BJ (cell line): ENCODE data around the gene NRG3. TPM values are rescaled to one million over a fixed set of nuclear protein-coding genes. Genes with fewer than 3 reads are reported as not detected.

Experiments used
- CTCF ChIA-PET: fragments of 350-600 bp; formaldehyde crosslinking; extraction: SDS; loops from one replicate; lab custom pipeline; 2021; ENCODE audit warnings: antibody characterized with exemption, inconsistent platforms; lab: Yijun Ruan, JAX
- POLR2A ChIA-PET: fragments of 300-600 bp; sonication (Branson Sonifier 250); formaldehyde crosslinking; extraction: SDS; loops from one replicate; lab custom pipeline; 2021; ENCODE audit warnings: antibody characterized with exemption; lab: Charles Lee
- DNase-seq: peaks from one replicate; pipeline ENCODE4 v3.0.0-alpha.2; 2011; ENCODE audit warnings: low read depth
- H3K27me3 ChIP-seq: 2 replicates; pipeline ENCODE4 v1.6.0; 2011; ENCODE audit warnings: low read length; ENCODE audit not compliant: control insufficient read depth, insufficient read depth
- H3K36me3 ChIP-seq: 2 replicates; pipeline ENCODE4 v1.5.1; 2011; ENCODE audit warnings: low read length; ENCODE audit not compliant: control insufficient read depth, insufficient read depth
- H3K4me3 ChIP-seq: 2 replicates; pipeline ENCODE4 v1.5.1; 2011; ENCODE audit warnings: low read depth, mild to moderate bottlenecking, control low read depth, low read length
- polyA plus RNA-seq: library from polyadenylated mRNA; depleted of rRNA; stranded (reverse); fragments of >200 nt; gene quantifications from 2 replicates; pipeline ENCODE4 v1.2.3, GENCODE V29; 2011
- TF ChIP-seq, protein P1 (sequence below): IDR thresholded peaks from 2 replicates; pipeline ENCODE4 v1.5.1; 2011; ENCODE audit warnings: low read depth, mild to moderate bottlenecking, control low read depth, inconsistent platforms, low read length, moderate library complexity; ENCODE audit not compliant: insufficient read depth

NRG3 gene
- polyA plus RNA-seq, 1 experiment, result not detected

DNA sequence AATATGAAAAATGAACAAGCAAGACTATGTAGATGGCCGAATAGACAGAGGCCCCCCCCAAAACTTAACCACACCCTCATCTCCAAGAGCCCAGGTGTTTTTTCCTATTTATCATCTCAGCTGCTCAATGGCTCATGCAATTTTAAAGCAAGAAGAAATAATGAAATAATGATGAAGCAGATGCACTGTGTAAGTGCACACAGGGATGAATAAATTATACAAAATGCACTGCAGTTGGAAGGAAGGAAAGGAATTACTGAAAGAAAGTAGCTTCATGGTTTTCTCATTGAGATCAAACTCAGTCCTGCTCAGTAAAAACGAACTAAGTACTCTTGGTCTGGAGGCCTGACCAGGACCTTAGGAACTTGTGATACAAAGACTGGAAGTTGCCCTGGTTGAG lies 810.1 kb downstream of the NRG3 start:
- H3K27me3 ChIP-seq, result no peaks in the 10 kb centered on the region
- H3K4me3 ChIP-seq, result no peak overlapping the region
- POLR2A ChIA-PET, result no interaction called here
- H3K36me3 ChIP-seq, result no peaks in the 10 kb centered on the region
- CTCF ChIA-PET, result no interaction called here
- DNase-seq, result no peak
- TF ChIP-seq, protein P1, sequence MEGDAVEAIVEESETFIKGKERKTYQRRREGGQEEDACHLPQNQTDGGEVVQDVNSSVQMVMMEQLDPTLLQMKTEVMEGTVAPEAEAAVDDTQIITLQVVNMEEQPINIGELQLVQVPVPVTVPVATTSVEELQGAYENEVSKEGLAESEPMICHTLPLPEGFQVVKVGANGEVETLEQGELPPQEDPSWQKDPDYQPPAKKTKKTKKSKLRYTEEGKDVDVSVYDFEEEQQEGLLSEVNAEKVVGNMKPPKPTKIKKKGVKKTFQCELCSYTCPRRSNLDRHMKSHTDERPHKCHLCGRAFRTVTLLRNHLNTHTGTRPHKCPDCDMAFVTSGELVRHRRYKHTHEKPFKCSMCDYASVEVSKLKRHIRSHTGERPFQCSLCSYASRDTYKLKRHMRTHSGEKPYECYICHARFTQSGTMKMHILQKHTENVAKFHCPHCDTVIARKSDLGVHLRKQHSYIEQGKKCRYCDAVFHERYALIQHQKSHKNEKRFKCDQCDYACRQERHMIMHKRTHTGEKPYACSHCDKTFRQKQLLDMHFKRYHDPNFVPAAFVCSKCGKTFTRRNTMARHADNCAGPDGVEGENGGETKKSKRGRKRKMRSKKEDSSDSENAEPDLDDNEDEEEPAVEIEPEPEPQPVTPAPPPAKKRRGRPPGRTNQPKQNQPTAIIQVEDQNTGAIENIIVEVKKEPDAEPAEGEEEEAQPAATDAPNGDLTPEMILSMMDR, result no peak

- H3K36me3 ChIP-seq, result no peaks in the 10 kb centered on the region
- H3K4me3 ChIP-seq, result no peak overlapping the region
- DNase-seq, result no peak
- no peaks in the 10 kb centered on the region for H3K27me3 ChIP-seq
- TF ChIP-seq, protein P1, result no peak
- ChIA-PET CTCF (no interaction called here), POLR2A (no interaction called here)
Measured at GRCh38 chr10:82691211-82691610, 816.2 kb downstream of the NRG3 start.

DNA sequence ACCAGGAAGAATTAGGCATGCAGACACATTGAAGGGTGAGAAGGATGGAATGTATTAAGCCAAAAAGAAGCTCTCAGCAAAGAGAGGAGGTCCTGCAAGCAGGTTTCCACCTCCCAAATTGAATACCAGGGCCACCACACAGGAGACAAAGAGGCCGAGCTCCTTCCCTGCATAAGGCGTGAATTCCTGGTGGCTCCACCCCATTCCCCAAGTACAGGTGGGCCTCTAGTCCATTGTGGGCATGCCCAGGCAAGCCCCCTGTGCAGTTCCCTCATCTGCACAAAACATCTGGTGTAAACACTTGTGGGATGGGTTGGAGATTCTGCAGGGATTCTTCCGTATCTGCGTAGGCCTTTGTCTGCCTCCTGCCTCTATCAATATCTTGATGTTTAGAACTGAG lies 817.5 kb downstream of the NRG3 start:
- no peak for DNase-seq

DNA sequence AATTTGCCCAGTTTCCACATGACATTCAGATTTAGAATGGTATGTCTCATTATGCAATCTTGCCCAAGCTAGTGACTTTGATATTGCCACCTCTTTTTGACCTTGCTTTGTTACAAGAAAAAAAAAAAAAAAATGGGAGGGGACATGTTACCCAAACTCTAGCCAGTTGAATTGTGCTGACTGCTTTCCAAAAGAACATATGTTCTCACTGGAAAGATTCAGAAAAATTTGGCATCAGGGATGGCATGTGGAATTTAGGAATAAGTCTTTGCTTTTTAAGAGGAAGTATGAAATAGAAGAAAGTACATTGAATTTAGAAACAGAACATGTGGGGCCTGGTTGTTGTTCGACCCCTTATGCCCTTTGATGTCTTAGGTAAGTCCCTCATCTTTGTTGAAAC lies 846.8 kb downstream of the NRG3 start:
- DNase-seq, result no peak
- CTCF ChIA-PET, result no interaction called here
- POLR2A ChIA-PET, result no interaction called here
- TF ChIP-seq, protein P1, result no peak
- Histone ChIP-seq H3K36me3 (no peaks in the 10 kb centered on the region), H3K27me3 (no peaks in the 10 kb centered on the region), H3K4me3 (no peak overlapping the region)

More for the DNA sequence above, 817.5 kb downstream of the NRG3 start:
- TF ChIP-seq, protein P1, result no peak
- CTCF ChIA-PET, result no interaction called here
- POLR2A ChIA-PET, result no interaction called here
- Histone ChIP-seq H3K27me3 (no peaks in the 10 kb centered on the region), H3K4me3 (no peak overlapping the region), H3K36me3 (no peaks in the 10 kb centered on the region)

DNA sequence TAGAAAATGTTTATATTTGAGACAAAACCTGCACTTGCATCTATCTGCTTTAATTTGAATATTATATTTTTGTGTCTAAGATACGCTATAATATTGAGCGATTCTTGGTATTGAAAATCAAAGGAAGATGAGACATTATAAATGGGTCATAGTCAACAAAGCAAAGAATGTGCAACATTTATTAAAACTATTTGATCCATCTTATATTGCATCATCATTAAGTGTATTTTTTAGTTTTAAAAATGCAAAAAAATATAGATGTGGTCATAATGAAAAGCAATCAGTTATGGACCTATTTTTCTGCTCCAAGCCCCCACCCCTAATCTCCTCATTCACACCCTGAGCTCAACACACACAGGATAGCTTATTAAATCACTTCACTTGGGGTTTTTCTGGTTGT lies 847.3 kb downstream of the NRG3 start:
- ChIA-PET POLR2A (no interaction called here), CTCF (no interaction called here)
- H3K36me3 ChIP-seq, result no peaks in the 10 kb centered on the region
- no peak overlapping the region for H3K4me3 ChIP-seq
- H3K27me3 ChIP-seq, result no peaks in the 10 kb centered on the region
- TF ChIP-seq, protein P1, result no peak
- DNase-seq, result no peak
